A673 (cell line): ENCODE results near the gene BANK1. TPM values are rescaled to one million over a fixed set of nuclear protein-coding genes. Genes with fewer than 3 reads are reported as not detected.
A peak's percentile ranks its signal among the peaks of the same experiment; 100 is the strongest.

Source experiments
- BruUV-seq: library from RNA; stranded (reverse); fragments of 400-500 nt; replicated peaks from 2 replicates; lab custom pipeline; 2021; lab: Mats Ljungman, UMichigan
- CTCF ChIA-PET: fragments of 300-600 bp; sonication (Branson Sonifier 250); formaldehyde crosslinking; loops from one replicate; lab custom pipeline; 2022; ENCODE audit warnings: antibody characterized with exemption; lab: Charles Lee
- POLR2A ChIA-PET: fragments of 300-600 bp; sonication (Branson Sonifier 250); formaldehyde crosslinking; loops from one replicate; lab custom pipeline; 2022; ENCODE audit warnings: antibody characterized with exemption; ENCODE audit not compliant: low non-redundant PET; lab: Charles Lee
- DNase-seq: peaks from one replicate; pipeline ENCODE4 v3.0.0-alpha.2; 2015; ENCODE audit warnings: low spot score
- H3K27ac ChIP-seq: fragments of 200-600 bp; sonication (generic); 2 replicates; pipeline ENCODE4 v1.5.1; 2016; ENCODE audit warnings: mixed run types, low read depth, mild to moderate bottlenecking, mixed read lengths, antibody characterized with exemption, low read length; ENCODE audit not compliant: poor library complexity, severe bottlenecking
- H3K27me3 ChIP-seq: fragments of 200-600 bp; sonication (generic); replicated peaks from 2 replicates; pipeline ENCODE4 v1.6.1; 2017; ENCODE audit warnings: mixed run types, low read depth, mild to moderate bottlenecking, mixed read lengths, antibody characterized with exemption, low read length; ENCODE audit not compliant: insufficient read depth, poor library complexity
- H3K36me3 ChIP-seq: fragments of 200-600 bp; sonication (generic); 2 replicates; pipeline ENCODE4 v1.6.1; 2016; ENCODE audit warnings: mixed run types, mild to moderate bottlenecking, mixed read lengths, antibody characterized with exemption, low read length; ENCODE audit not compliant: insufficient read depth, poor library complexity, severe bottlenecking
- H3K4me1 ChIP-seq: fragments of 200-600 bp; sonication (generic); 2 replicates; pipeline ENCODE4 v1.6.1; 2017; ENCODE audit warnings: mixed run types, mild to moderate bottlenecking, mixed read lengths, antibody characterized with exemption, low read length; ENCODE audit not compliant: insufficient read depth, poor library complexity, severe bottlenecking
- H3K4me3 ChIP-seq: fragments of 200-600 bp; sonication (generic); 2 replicates; pipeline ENCODE4 v1.5.1; 2016; ENCODE audit warnings: low read depth, mixed run types, mild to moderate bottlenecking, mixed read lengths, low read length; ENCODE audit not compliant: poor library complexity, severe bottlenecking
- H3K9me3 ChIP-seq: fragments of 200-600 bp; sonication (generic); 2 replicates; pipeline ENCODE4 v1.6.1; 2016; ENCODE audit warnings: mixed run types, low read depth, mild to moderate bottlenecking, mixed read lengths, antibody characterized with exemption, low read length; ENCODE audit not compliant: poor library complexity, severe bottlenecking
- CTCF ChIP-seq: fragments of 300-800, 200-600 bp; sonication (generic); conservative IDR thresholded peaks from 2 replicates; pipeline ENCODE4 v1.5.1; 2017; ENCODE audit warnings: low read depth, mild to moderate bottlenecking, antibody characterized with exemption, low read length, moderate library complexity, mixed read lengths
- EZH2 ChIP-seq: fragments of 200-600 bp; sonication (generic); IDR thresholded peaks from 2 replicates; pipeline ENCODE4 v1.6.1; 2017; ENCODE audit warnings: borderline replicate concordance, low read depth, mild to moderate bottlenecking, mixed read lengths, antibody characterized with exemption, low read length; ENCODE audit not compliant: poor library complexity, severe bottlenecking
- intact Hi-C: fragments of 100-400 bp; cut with micrococcal nuclease; formaldehyde crosslinking; loops from one replicate; pipeline ENCODE4 v1.10.0; 2022; ENCODE audit not compliant: unreplicated experiment
- total RNA-seq: library from RNA; stranded (reverse); gene quantifications from 2 replicates; pipeline ENCODE4 v1.2.3, GENCODE V29; 2021

The BANK1 gene
- total RNA-seq, 1 experiment from 2014 or later = not detected

- H3K4me3 ChIP-seq = no peak overlapping the region
- no TSS peak for BruUV-seq
- ChIA-PET POLR2A (no interaction called here), CTCF (no interaction called here)
- H3K27ac ChIP-seq = no peak overlapping the region
- peaks cover 13% of the 10 kb centered on the region for H3K9me3 ChIP-seq
- no peak for DNase-seq
- H3K27me3 ChIP-seq = no peaks in the 10 kb centered on the region
- TF ChIP-seq CTCF (no peak), EZH2 (no peak)
- intact Hi-C loops = no loop called here
- no peaks in the 10 kb centered on the region for H3K36me3 ChIP-seq
- no peaks in the 10 kb centered on the region for H3K4me1 ChIP-seq
These were observed 27.0 kb upstream of the BANK1 start for GRCh38 chr4:101763576-101763975.

- Histone ChIP-seq H3K9me3 (peaks cover 6% of the 10 kb centered on the region), H3K27me3 (no peaks in the 10 kb centered on the region), H3K36me3 (no peaks in the 10 kb centered on the region), H3K27ac (peak overlapping the region; percentile 13), H3K4me1 (peaks cover 5% of the 10 kb centered on the region), H3K4me3 (no peak overlapping the region)
- TF ChIP-seq EZH2 = no peak
- no peak for TF ChIP-seq CTCF
- ChIA-PET POLR2A (interaction anchor here (0.8 kb wide), 1 partner anchor 653 kb away, joined by 3 read pairs; no protein-coding TSS in a partner anchor), CTCF (no interaction called here)
- intact Hi-C loops = no loop called here
- peak; percentile 72 for DNase-seq
- BruUV-seq = no TSS peak
These were observed 15.7 kb upstream of the BANK1 start for GRCh38 chr4:101774807-101775206.

GRCh38 chr4:101777431-101777830 lies 13.1 kb upstream of the BANK1 start:
- H3K4me1 ChIP-seq = peaks cover 5% of the 10 kb centered on the region
- TF ChIP-seq CTCF (no peak), EZH2 (no peak)
- H3K4me3 ChIP-seq = no peak overlapping the region
- H3K27ac ChIP-seq = no peak overlapping the region
- no TSS peak for BruUV-seq
- DNase-seq = no peak
- intact Hi-C loops = no loop called here
- H3K27me3 ChIP-seq = no peaks in the 10 kb centered on the region
- H3K9me3 ChIP-seq = no peaks in the 10 kb centered on the region
- CTCF ChIA-PET = no interaction called here
- POLR2A ChIA-PET = no interaction called here
- no peaks in the 10 kb centered on the region for H3K36me3 ChIP-seq
